NCI-H748 (cell line): Measurements from ENCODE around the gene DNASE2.
"Not testable (repeated sequence)": the region's sequence is repeated elsewhere in the genome, so short reads cannot be mapped to it uniquely, and the experiment has no call there.

ENCODE experiments used
- DNase-seq: peaks from one replicate; lab custom pipeline; 2025; ENCODE audit not compliant: unreplicated experiment; lab: John Stamatoyannopoulos, UW

DNASE2 gene

GRCh38 chr19:12865746-12866415 lies 15.4 kb downstream of the DNASE2 start:
- DNase-seq = no peak

- no peak for DNase-seq
Measured at GRCh38 chr19:12864721-12865715, 16.2 kb downstream of the DNASE2 start.

DNA sequence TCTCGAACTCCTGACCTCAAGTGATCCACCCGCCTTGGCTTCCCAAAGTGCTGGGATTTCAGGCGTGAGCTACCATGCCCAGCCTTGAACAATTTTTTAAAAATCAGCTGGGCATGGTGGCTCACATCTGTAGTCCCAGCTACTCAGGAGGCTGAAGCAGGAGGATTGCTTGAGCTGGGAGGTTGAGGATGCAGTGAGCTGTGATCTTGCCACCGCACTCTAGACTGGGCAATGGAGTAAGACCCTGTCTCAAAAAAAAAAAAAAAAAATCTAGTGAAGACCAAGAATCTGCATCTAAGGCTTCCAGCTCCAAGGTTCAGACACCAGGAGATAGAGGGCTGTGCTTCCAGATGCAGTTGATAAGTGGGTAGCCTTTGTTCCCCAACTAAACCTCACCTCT lies 17.1 kb downstream of the DNASE2 start:
- no peak for DNase-seq

DNA sequence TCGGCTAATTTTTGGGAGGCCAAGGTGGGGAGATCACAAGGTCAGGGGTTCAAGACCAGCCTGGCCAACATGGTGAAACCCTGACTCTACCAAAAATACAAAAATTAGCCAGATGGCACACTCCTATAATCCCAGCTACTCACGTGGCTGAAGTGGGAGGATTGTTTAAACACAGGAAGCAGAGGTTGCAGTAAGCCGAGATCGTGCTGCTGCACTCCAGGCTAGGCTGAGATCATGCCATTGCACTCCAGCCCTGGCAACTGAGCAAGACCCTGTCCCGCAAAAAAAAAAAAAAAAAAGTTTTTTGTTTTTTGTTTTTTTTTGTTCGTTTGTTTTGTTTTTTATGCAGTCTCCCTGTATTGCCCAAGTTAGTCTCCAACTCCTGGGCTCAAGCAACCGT lies 21.7 kb downstream of the DNASE2 start:
- DNase-seq = no peak

DNA sequence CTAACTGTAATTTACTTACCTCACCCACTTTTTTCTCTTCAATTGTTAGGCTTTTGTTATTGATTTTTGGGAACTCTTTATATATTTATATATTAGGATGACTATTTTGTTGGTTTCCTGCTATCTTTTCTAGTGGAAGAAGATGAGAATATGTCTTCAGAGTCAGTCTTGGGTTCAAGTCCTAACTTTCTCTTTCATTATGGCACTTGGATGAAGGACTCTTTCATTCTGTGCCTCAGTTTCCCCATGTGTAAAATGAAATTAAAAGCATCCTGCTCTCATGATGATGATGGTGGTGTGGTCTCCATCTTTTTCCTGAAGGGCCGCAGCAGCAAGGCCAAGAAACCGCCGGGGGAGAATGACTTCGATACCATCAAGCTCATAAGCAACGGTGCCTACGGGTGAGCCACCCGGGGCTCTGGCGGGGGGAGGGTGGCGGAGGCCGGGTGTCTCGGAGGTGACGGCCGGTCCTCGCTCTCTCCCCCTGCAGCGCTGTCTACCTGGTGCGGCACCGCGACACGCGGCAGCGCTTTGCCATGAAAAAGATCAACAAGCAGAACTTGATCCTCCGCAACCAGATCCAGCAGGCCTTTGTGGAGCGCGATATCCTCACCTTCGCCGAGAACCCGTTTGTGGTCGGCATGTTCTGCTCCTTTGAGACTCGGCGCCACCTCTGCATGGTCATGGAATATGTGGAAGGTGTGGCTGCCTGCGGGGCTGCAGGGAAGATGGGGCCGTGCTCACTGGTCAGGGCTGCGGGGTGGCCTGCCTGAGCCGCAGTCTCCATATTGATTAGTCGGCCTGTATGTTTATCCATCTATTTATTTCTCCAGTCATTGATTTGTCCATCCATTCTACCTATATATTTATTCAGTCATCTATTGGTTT lies 23.0 kb downstream of the DNASE2 start:
- no peak for DNase-seq

DNA sequence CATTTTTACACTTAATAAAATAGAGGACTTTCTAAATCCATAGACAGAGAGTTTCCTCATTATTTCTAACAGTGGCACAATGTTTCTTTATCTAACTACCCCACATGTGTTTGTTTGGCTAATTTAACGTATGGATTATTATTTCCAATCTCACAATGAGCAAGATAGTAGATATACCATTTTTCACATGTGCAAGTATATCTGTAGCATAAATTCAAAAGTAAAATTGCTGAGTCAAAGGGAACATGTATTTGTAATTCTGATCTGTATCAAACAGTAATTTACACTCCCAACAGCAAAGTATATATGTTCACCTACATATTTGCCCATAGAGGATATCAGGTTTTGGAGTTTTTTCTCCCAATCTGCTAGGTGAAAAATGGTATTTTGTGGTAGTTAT lies 24.6 kb downstream of the DNASE2 start:
- DNase-seq = no peak

DNA sequence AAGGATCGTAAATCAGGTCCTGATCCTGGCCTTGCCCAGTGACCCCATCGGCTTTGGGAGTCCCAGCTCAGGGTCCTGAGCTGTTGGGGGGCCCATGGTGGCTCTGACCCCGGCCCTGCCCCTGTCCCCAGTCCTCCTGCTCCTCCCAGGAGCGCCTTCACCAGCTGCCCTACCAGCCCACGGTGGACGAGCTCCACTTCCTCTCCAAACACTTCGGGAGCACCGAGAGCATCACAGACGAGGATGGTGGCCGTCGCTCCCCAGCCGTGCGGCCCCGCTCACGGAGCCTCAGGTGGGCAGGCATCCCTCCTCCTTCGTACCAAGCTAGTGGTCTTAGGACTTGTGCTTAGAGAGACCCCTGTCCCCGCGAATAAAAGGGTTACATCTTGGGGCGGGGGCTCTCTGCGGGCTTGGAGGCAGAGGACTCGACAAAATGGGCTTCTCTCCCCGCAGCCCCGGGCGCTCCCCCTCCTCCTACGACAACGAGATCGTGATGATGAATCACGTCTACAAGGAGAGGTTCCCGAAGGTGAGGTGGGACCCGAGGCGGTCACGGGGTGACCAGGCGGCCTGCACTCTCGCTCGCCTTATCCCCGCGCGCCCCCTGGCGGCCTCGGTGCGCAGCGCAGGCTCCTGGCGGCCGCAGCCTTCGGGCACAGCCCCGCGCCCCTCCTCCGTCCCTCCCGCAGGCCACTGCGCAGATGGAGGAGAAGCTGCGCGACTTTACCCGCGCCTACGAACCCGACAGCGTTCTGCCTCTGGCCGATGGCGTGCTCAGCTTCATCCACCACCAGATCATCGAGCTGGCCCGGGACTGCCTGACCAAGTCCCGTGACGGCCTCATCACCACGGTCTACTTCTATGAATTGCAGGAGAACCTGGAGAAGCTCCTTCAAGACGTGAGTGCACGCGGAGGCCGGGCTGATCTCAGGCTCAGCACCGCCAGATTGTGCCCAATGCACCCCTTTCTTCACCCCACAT lies 33.8 kb downstream of the DNASE2 start:
- DNase-seq = peak; percentile 66

DNA sequence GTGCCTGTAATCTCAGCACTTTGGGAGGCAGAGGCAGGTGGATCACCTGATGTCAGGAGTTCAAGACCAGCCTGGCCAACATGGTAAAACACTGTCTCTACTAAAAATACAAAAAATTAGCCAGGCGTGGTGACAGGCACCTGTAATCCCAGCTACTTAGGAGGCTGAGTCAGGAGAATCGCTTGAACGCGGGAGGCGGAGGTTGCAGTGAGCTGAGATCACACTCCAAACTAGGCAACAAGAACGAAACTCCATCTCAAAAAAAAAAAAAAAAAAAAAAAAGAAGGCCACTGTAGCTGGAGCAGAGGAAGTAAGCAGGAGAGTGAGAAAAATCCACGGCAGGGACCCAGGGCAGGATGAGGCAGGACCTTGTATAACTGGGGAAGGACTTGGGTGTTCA lies 34.6 kb downstream of the DNASE2 start:
- DNase-seq = not testable (repeated sequence)

DNA sequence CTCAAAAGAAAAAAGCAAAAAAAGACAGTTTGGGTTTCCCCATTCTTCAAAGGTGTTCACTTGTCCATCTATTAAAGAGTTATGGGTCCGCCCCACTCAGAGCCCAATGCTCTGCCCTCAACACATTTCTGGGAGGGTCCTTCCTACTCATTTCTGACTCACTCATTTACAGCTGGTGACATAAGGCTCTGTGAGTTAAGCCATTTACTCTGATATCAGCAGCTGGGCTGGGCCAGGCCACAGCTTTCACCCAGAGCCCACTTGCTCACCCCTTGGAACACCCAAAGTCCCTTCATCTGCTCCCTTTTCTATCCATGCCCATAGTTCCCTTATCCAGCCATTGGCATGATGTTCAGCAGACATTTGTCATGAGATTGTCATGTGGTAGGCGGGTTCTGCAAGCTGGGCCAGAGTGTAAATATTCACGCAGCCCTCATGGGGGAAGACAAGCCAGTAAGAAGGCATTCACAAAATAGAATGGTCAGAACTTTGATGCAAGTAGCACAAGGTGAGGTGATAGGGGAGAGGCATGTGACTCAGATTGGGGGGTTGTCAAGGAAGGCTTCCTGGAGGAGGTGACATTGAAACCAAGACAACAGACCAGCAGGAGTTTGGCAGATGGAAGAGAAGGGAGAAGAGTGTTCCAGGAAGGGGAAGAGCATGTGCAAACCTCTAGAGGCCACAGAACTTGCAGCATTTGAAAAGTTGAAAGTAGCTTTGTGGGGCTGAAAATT lies 37.1 kb downstream of the DNASE2 start:
- DNase-seq = no peak

DNA sequence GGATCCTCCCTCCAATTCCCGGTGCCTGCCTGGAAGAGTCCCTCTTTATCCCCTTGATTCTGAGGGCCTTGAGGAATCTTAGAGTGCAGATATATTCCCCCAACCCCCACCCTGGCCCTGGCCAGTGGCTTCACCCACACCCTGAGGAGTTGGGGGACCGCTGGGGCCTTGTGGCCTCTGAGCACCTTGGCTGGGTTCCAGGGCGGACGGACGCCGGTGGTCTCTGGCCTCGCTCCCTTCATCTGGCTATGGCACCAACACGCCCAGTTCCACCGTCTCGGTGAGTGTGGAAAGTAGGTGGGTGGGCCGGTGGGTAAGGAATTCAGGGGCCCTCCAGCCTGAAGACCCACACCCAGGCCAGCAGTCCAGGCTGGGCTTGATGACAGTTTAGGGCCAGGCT lies 37.9 kb downstream of the DNASE2 start:
- no peak for DNase-seq

- no peak for DNase-seq
Measured at GRCh38 chr19:12842511-12842910, 38.7 kb downstream of the DNASE2 start.

DNA sequence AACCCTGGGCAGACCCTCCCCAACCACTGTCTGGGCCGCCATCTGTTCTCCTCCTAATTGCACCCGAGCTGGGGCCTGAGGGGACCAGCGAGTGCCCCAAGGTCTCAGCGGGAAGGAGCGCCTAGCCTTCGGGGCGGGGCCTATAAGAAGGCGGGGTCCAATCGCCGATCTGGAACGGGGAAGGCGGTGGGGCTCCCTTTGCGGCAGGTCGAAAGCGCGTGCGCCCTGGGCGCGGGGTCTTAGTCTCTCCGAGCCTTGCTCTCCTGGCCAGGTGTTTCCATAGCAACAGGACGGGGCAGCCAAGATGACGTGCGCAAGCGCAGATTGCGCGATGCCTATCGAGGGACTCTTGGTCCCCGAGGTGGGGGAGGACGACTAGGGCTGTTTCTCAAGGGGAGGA lies 40.2 kb downstream of the DNASE2 start:
- no peak for DNase-seq

DNA sequence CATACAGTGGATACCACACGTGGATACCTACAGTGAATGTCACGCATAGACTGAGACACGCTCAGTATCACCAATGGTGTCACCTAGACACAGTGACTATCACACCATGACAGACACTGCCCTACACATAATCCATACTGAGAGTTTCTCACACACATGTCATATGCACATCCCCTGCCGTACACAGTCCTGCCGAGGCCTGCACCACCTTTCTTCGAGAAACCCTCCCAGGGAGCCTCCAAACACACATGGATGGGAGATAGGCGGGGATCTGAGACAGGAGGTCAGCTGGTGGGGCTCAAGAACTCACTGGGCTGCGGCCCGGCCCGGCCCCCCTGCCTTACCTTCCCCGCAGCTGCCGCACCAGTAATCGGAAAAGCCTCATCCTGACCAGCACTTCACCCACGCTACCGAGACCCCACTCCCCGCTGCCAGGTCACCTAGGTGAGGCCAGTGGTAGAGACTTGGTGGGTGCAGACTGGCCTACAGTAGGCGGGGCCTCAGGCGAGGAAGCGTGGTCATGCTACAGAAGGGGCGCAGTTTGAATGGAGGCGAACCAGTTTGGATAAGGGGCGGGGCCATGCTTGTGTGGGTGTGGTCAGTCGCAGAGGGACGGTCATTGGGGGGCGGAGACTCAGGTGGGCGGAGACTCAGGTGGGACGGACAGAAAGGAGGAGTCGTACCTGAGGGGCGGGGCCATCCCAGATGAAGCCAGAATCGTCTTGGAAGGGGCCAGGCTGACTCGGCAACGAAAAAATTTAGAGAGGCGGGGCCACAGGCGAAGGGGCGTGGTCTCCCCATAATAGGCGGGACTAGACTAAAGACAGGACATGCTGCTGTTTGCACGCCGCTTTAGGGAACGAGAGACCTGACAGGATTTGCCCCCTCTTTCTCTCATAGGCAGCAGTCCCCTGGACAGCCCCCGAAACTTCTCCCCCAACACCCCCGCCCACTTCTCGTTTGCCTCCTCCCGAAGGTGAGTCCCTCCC lies 40.9 kb downstream of the DNASE2 start:
- peak; percentile 54 for DNase-seq

DNA sequence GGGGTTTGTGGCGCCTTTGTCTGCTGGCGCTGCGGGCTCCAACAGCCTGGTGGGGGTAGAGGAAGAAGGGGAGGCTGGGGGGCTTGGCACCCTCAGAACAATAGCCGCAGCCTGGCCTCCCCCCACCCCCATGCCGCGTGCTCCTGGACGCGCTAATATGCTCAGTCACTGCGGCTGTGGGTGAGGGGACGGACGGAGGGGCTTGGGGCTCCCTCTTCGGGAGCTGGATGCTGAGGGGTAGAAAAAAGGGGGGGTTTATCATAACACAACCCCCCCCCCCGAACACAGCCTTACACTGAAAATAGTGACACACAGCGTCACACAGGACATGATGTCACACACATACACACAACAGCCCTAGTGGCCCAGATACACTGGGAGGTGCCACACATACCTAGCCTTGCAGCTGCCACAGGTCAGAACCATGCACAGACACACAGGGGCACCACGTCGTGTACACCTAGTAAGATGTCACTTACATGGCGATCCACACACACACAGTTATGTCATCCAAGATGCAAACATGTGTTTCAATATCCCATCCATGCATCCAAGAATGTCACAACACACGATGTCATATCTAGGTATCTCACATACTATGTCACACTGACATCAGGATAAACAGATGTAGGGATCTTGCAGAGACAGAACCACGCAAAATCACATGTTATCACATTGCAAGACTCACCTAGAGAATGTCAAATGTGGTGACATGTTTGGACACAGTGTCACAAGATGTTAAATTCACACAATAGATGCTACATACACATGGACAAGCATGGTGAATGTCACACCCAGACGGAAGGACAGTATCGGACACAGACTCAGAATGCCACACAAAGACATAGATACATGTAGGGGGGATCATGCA lies 42.1 kb downstream of the DNASE2 start:
- DNase-seq = peak; percentile 41

DNA sequence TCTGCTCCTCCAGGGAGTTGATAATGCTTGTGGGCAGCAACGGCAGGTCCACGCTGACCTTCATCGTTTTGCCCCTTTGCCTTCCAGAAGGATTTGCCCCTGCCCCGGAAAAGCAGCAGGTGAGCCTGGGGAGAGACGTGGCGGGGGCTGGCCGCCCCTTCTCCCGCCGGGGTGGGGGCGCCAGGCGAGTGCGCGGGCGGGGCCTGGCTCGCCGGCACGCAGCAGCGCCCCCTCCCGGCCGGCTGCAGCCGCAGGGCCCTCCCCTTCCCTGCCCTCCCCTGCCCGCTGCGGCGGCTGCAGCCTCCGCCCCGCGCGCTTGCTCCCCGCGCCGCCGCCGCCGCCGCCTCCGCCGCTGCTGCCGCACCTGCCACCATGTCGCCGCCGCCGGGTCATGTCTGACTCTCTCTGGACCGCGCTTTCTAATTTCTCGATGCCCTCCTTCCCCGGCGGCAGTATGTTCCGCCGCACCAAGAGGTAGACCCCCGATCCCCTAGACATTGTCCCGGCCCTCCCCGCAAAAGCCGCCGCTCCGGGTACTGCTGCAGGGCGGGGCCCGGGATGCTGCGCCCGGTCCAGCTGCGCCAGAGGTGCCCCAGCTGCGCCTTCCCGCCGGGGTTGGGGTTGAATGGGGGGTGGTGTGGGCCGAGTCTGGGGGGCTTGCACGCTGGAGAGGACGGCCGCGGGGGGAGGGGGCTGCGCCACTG lies 42.9 kb downstream of the DNASE2 start, which contains the start of gene MAST1:
Gene MAST1 (plus strand): TSS at position 334 of the 704 bp plus-strand sequence. CDS start 58 bp downstream, at position 392.
- DNase-seq = peak; percentile 66

DNA sequence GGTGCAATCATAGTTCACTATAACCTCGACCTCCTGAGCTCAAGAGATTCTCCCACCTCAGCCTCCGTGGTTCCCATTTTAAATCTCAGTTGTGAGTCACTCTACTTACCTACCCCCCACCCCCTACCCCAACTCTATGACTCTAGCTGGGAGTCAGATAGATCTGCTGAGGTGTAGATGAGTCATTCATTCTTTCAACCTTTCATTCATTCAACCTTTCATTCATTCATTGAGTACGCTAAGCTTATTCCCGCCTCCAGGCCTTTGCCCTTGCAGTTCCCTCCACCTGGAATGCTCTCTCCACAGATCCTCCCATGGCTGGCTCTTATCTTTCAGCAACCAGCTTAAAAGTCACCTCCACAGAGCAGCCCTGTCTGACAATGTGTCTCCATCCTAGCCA lies 44.0 kb downstream of the DNASE2 start:
- DNase-seq = no peak

DNA sequence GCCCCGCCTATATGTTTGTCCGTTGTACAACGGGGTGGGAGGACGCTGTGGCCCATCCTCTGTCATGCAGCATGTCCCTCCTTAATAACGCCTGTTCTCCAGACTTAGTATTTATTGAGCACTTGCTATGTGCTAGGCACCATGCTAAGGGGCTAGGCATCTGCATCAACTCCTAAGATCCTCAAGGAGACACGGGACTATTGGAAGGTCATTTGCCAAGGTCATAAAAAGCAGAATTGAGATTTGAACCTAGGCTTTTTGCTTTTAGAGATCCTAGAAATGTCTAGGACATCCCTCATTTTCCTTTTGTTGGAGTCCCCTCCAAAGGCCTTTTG lies 44.8 kb downstream of the DNASE2 start:
- DNase-seq = no peak
